C4-2B (cell line): ENCODE results near the gene GNB1.
"Not testable (repeated sequence)": the region's sequence is repeated elsewhere in the genome, so short reads cannot be mapped to it uniquely, and the experiment has no call there.

Experiments
- CTCF ChIP-seq: fragments of 450-650 bp; conservative IDR thresholded peaks from 2 replicates; pipeline ENCODE4 v1.5.1; 2017; ENCODE audit warnings: mild to moderate bottlenecking
- ZFX ChIP-seq: fragments of 450-650 bp; IDR thresholded peaks from 2 replicates; pipeline ENCODE4 v1.6.1; 2017

DNA sequence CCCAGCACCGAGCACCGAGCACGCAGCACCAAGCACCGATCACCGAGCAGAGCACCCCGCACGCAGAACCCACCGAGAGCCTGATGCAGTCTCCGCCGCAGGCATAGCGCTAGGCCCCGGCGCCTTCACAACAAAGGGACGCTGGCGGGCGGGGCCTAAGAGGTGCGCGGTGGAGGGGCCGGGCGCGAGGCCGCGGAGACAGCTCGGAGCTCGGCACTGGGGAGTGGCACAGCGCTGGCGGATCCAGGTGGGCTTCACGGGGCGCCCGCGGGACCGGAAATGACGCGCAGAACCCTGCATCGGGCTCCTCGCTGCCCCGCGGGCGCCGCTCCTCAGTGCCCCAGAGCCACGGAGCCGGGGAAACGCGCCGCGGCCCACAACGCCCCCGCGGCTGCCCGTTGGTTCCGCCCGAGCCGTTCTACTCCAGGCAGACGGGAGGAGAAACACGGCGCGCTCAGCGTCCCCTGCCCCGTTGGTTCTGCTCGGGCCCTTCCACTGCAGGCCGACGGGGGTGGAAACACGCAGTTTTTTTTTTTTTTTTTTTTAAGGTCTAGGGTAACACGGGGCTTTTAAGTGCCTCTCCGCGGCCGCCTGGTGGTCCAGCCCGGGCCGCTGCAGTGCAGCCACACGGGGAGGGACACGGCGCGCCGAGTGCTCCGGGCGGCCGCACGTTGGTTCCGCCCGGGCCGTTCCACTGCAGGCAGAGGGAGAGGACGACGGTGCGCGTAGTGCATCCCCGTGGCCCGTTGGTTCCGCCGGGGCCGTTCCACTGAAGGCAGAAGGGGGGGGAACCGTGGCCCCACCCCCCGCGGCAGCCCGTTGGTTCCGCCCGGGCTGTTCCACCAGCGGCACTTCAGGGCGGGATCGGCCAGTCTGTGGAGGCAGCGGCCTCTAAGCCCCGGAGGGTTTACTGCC, 145.0 kb downstream of the GNB1 start:
- TF ChIP-seq CTCF, ZFX: not testable (repeated sequence)
